Tibial artery (tissue), 4 donors: ENCODE data around the gene CFAP119.
A peak's percentile ranks its signal among the peaks of the same experiment; 100 is the strongest.

Experiments used
- DNase-seq, 2 donors: peaks; one replicate each; pipeline ENCODE4 v3.0.0-alpha.2; 2019
- H3K27ac ChIP-seq, 2 donors: fragments of 200-600 bp; sonication (generic) in 1 of 2; 1 replicate in 1 of 2; 2 replicates in 1 of 2; pipeline ENCODE4 v1.5.1; 2018 to 2019; ENCODE audit warnings: mild to moderate bottlenecking in 1 of 2
- H3K27me3 ChIP-seq, 2 donors: fragments of 200-600 bp; sonication (generic) in 1 of 2; one replicate each; pipeline versions ENCODE4 v1.5.1 to v1.6.0; 2016 to 2019
- H3K36me3 ChIP-seq, 3 donors: fragments of 200-600 bp; sonication (generic) in 2 of 3; one replicate each; pipeline ENCODE4 v1.5.1; 2016 to 2019; ENCODE audit warnings: mild to moderate bottlenecking in 2 of 3
- H3K4me1 ChIP-seq, 4 donors: fragments of 200-600 bp; sonication (generic) in 2 of 4; 1 replicate in 3 of 4; 2 replicates in 1 of 4; pipeline ENCODE4 v1.5.1; 2016 to 2019
- H3K4me3 ChIP-seq, 2 donors: fragments of 200-600 bp; sonication (generic) in 1 of 2; 1 replicate in 1 of 2; 2 replicates in 1 of 2; pipeline ENCODE4 v1.5.1; 2018 to 2019; ENCODE audit warnings: mild to moderate bottlenecking in 2 of 2
- H3K9me3 ChIP-seq, 3 donors: fragments of 200-600 bp; sonication (generic) in 1 of 3; one replicate each; pipeline ENCODE4 v1.5.1; 2016 to 2019
- intact Hi-C: fragments of 100-400 bp; cut with DNase I; formaldehyde crosslinking; loops from one replicate; pipeline ENCODE4 v1.15.0; 2023; ENCODE audit warnings: low total_unique reads
- TF ChIP-seq, protein P1 (sequence below), 2 experiments: fragments of 200-600 bp in 1 of 2; fragments of 450-650 bp in 1 of 2; IDR thresholded peaks; one replicate each; pipeline ENCODE4 v1.5.1; 2017 to 2019; ENCODE audit warnings: antibody characterized with exemption in 2 of 2, mild to moderate bottlenecking in 1 of 2, moderate library complexity in 1 of 2

The CFAP119 gene

DNA sequence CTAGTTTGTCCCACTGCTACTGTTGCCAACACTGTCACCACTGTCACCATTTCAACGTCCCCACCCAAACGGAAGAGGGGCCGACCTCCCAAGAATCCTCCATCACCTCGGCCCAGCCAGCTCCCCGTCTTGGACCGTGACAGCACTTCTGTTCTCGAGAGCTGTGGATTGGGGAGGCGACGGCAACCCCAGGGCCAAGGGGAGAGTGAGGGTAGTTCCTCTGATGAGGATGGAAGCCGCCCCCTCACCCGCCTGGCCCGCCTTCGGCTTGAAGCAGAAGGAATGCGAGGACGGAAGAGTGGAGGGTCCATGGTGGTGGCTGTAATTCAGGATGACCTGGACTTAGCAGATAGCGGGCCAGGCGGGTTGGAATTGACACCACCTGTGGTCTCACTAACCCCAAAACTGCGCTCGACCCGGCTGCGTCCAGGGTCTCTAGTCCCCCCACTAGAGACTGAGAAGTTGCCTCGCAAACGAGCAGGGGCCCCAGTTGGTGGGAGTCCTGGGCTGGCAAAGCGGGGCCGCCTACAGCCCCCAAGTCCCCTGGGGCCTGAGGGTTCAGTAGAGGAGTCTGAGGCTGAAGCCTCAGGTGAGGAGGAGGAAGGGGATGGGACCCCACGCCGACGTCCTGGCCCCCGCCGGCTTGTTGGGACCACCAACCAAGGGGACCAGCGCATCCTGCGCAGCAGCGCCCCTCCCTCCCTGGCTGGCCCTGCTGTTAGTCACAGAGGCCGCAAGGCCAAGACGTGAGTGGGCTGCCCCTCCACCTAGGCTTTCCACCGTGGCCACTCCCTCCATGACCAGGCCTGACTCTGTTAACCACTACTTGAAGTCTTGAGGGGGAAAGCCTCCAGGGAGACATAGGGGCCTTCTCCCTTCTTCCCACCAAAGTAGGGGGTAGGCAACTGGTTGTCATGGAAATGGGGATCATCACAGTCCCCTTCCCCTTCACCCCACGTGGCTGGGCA is 22.6 kb downstream of the CFAP119 start:
- DNase-seq, result peak in 1 of 2 donors; percentile 65
- TF ChIP-seq, protein P1, sequence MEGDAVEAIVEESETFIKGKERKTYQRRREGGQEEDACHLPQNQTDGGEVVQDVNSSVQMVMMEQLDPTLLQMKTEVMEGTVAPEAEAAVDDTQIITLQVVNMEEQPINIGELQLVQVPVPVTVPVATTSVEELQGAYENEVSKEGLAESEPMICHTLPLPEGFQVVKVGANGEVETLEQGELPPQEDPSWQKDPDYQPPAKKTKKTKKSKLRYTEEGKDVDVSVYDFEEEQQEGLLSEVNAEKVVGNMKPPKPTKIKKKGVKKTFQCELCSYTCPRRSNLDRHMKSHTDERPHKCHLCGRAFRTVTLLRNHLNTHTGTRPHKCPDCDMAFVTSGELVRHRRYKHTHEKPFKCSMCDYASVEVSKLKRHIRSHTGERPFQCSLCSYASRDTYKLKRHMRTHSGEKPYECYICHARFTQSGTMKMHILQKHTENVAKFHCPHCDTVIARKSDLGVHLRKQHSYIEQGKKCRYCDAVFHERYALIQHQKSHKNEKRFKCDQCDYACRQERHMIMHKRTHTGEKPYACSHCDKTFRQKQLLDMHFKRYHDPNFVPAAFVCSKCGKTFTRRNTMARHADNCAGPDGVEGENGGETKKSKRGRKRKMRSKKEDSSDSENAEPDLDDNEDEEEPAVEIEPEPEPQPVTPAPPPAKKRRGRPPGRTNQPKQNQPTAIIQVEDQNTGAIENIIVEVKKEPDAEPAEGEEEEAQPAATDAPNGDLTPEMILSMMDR (IDR thresholded peaks at IDR 0.05), result no peak
- peaks cover 49 to 61% (median 53%) of the 10 kb centered on the region in 3 donors for H3K36me3 ChIP-seq
- H3K9me3 ChIP-seq, result no peaks in the 10 kb centered on the region
- no peak overlapping the region for H3K4me3 ChIP-seq
- H3K27me3 ChIP-seq, result no peaks in the 10 kb centered on the region
- peaks cover 0 to 30% (median 20%) of the 10 kb centered on the region in 4 donors for H3K4me1 ChIP-seq
- peak overlapping the region; percentile 69 to 76 for H3K27ac ChIP-seq
- intact Hi-C loops, result no loop called here

DNA sequence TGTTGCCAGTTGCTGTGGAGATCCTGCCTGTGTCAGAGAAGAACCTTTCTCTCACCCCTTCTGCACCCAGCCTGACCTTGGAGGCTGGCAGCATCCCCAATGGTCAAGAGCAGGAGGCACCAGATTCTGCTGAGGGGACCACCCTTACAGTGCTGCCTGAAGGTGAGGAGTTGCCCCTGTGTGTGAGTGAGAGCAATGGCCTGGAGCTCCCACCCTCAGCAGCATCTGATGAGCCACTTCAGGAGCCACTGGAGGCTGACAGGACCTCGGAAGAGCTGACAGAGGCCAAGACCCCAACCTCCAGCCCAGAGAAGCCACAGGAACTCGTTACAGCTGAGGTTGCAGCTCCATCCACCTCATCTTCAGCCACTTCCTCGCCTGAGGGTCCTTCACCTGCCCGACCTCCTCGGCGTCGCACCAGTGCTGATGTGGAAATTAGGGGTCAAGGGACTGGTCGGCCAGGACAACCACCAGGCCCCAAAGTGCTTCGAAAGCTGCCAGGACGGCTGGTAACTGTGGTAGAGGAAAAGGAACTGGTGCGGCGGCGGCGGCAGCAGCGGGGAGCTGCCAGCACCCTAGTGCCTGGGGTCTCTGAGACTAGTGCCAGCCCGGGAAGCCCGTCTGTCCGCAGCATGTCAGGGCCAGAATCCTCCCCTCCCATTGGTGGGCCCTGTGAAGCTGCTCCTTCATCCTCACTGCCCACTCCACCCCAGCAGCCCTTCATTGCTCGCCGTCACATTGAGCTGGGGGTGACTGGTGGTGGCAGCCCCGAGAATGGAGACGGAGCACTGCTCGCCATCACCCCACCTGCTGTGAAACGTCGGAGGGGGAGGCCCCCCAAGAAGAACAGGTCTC is 23.8 kb downstream of the CFAP119 start:
- no peaks in the 10 kb centered on the region for H3K27me3 ChIP-seq
- TF ChIP-seq, protein P1 (IDR thresholded peaks at IDR 0.05), result no peak
- intact Hi-C loops, result no loop called here
- H3K36me3 ChIP-seq, result peaks cover 62 to 66% (median 66%) of the 10 kb centered on the region in 3 donors
- H3K27ac ChIP-seq, result no peak overlapping the region
- H3K4me1 ChIP-seq, result peaks cover 0 to 30% (median 20%) of the 10 kb centered on the region in 4 donors
- peak in 1 of 2 donors; percentile 58 for DNase-seq
- H3K4me3 ChIP-seq, result no peak overlapping the region
- no peaks in the 10 kb centered on the region for H3K9me3 ChIP-seq

DNA sequence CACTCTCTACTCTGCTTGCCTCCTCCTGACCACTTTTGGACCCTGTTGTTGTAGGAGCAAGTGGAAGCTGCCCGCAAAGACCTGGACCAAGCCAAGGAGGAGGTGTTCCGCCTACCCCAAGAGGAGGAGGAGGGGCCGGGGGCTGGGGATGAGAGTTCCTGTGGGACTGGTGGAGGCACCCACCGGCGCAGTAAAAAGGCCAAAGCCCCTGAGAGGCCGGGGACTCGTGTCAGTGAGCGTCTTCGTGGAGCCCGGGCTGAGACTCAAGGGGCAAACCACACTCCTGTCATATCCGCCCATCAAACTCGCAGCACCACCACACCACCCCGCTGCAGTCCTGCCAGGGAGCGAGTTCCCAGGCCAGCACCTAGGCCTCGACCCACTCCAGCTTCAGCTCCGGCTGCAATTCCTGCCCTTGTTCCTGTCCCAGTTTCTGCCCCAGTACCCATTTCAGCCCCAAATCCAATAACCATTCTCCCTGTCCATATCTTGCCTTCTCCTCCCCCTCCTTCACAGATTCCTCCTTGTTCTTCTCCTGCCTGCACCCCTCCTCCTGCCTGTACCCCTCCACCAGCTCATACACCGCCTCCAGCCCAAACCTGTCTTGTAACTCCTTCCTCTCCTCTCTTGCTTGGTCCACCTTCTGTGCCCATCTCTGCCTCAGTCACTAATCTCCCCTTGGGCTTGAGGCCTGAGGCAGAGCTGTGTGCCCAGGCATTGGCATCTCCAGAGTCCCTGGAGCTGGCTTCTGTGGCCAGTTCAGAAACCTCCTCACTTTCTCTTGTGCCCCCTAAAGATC is 24.7 kb downstream of the CFAP119 start:
- H3K27ac ChIP-seq, result no peak overlapping the region
- no peaks in the 10 kb centered on the region for H3K9me3 ChIP-seq
- H3K36me3 ChIP-seq, result peaks cover 69 to 74% (median 71%) of the 10 kb centered on the region in 3 donors
- H3K4me1 ChIP-seq, result peaks cover 0 to 29% (median 20%) of the 10 kb centered on the region in 4 donors
- no peak overlapping the region for H3K4me3 ChIP-seq
- TF ChIP-seq, protein P1 (IDR thresholded peaks at IDR 0.05), result no peak
- no peaks in the 10 kb centered on the region for H3K27me3 ChIP-seq
- intact Hi-C loops, result no loop called here
- DNase-seq, result peak in 1 of 2 donors; percentile 60

DNA sequence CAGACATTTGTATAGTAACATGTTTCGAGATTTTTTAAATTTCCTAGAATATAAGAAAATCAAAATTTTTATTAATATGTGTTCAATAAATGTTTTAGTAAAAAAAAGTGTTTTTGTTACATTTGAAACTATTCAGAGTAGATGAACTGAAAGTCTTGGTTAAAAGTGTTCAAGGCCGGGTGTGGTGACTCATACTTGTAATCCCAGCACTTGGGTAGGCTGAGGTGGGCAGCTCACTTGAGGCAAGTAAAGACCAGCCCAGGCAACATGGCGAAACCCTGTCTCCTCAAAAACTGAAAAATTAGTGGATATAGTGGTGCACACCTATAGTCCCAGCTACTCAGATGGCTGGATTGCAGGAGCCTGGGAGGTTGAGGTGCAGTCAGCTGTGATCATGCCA is 30.5 kb downstream of the CFAP119 start:
- no peak overlapping the region for H3K4me3 ChIP-seq
- H3K4me1 ChIP-seq, result no peaks in the 10 kb centered on the region
- peaks cover 84 to 100% (median 88%) of the 10 kb centered on the region in 3 donors for H3K36me3 ChIP-seq
- intact Hi-C loops, result no loop called here
- no peak for DNase-seq
- no peak overlapping the region for H3K27ac ChIP-seq
- H3K9me3 ChIP-seq, result no peaks in the 10 kb centered on the region
- no peaks in the 10 kb centered on the region for H3K27me3 ChIP-seq
- TF ChIP-seq, protein P1 (IDR thresholded peaks at IDR 0.05), result no peak
